Muscle layer of colon (tissue), 2 donors: ENCODE data around the gene DCP1A.
"Not testable (repeated sequence)": the region's sequence is repeated elsewhere in the genome, so short reads cannot be mapped to it uniquely, and the experiment has no call there.

Experiments
- H3K27ac ChIP-seq: one replicate; pipeline ENCODE4 v1.7.0; 2013; ENCODE audit warnings: low read depth, mild to moderate bottlenecking, low read length, moderate library complexity
- H3K27me3 ChIP-seq, 2 donors: one replicate each; pipeline ENCODE4 v1.7.0; 2013; ENCODE audit warnings: low read length in 2 of 2, mild to moderate bottlenecking in 2 of 2; ENCODE audit not compliant: insufficient read depth in 2 of 2, control insufficient read depth in 1 of 2
- H3K36me3 ChIP-seq: one replicate; pipeline ENCODE4 v1.7.0; 2013; ENCODE audit warnings: mild to moderate bottlenecking, low read length; ENCODE audit not compliant: insufficient read depth
- H3K4me1 ChIP-seq: one replicate; pipeline ENCODE4 v1.7.0; 2013; ENCODE audit warnings: mild to moderate bottlenecking, low read length; ENCODE audit not compliant: insufficient read depth
- H3K4me3 ChIP-seq, 2 donors: one replicate each; pipeline ENCODE4 v1.7.0; 2013; ENCODE audit warnings: low read length in 2 of 2, low read depth in 1 of 2, mild to moderate bottlenecking in 1 of 2, moderate library complexity in 1 of 2
- H3K9ac ChIP-seq: one replicate; pipeline ENCODE4 v1.7.0; 2013; ENCODE audit warnings: low read length
- H3K9me3 ChIP-seq: one replicate; pipeline ENCODE4 v1.7.0; 2013; ENCODE audit warnings: mild to moderate bottlenecking, low read length
- donor health status: abdominal sarcoma.
- donor health status: Adenocarcinoma of cecum.

DCP1A gene

DNA sequence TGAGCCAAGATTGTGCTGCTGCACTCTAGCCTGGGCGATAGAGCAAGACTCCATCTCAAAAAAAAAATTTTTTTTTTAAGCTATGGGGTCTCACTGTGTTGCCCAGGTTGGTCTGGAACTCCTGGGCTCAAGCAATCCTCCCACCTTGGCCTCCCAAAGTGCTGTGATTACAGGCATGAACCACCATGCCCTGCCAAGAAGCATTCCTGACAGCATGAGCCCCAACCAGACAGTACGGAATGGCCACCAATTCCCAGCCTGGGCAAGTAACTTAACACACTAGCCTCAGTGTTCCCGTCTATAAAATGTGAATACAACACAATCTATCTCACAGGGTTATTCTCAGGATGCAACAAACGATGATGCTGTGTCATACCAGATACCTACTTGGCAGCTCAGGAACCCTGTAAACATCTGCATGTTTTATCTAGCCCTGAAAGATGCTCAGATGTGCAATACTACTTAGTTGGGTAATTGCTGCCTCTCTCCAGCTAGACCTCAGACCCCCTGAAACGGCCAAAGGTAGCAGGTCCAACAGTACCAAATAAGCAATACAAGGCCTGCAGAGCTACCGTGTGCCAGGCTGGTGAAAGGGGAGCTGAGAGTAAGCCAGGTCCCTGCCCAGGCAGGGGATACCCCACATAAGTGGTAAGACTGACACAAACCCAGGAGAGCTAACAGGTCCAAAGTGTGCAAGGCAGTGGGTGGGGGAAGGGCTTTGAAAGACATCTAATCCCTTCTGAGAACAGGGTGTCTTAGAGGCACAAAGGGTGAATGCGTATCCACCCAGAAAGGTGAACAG lies 93.4 kb downstream of the DCP1A start:
- H3K9me3 ChIP-seq = no peaks in the 10 kb centered on the region
- peak overlapping the region; percentile 15 to 94 for H3K4me3 ChIP-seq
- no peaks in the 10 kb centered on the region for H3K27me3 ChIP-seq
- peak overlapping the region; percentile 78 for H3K9ac ChIP-seq
- H3K27ac ChIP-seq = peak overlapping the region; percentile 94
- peaks cover 46% of the 10 kb centered on the region for H3K4me1 ChIP-seq
- H3K36me3 ChIP-seq = no peaks in the 10 kb centered on the region

GRCh38 chr3:53252947-53253322 lies 94.4 kb downstream of the DCP1A start:
- not testable (repeated sequence) for H3K36me3 ChIP-seq, H3K27ac ChIP-seq, H3K9me3 ChIP-seq, H3K9ac ChIP-seq, H3K27me3 ChIP-seq, H3K4me3 ChIP-seq
- peaks cover 51% of the 10 kb centered on the region for H3K4me1 ChIP-seq

GRCh38 chr3:53252096-53252946 lies 95.0 kb downstream of the DCP1A start:
- Histone ChIP-seq H3K4me3 (no peak overlapping the region), H3K27ac (no peak overlapping the region), H3K9ac (no peak overlapping the region), H3K36me3 (no peaks in the 10 kb centered on the region), H3K27me3 (no peaks in the 10 kb centered on the region), H3K9me3 (no peaks in the 10 kb centered on the region), H3K4me1 (peaks cover 56% of the 10 kb centered on the region)

GRCh38 chr3:53250881-53251605 lies 96.3 kb downstream of the DCP1A start:
- no peaks in the 10 kb centered on the region for H3K36me3 ChIP-seq
- H3K9ac ChIP-seq = no peak overlapping the region
- H3K4me1 ChIP-seq = peaks cover 52% of the 10 kb centered on the region
- no peaks in the 10 kb centered on the region for H3K27me3 ChIP-seq
- no peaks in the 10 kb centered on the region for H3K9me3 ChIP-seq
- no peak overlapping the region for H3K27ac ChIP-seq
- no peak overlapping the region for H3K4me3 ChIP-seq

- Histone ChIP-seq H3K27me3 (no peaks in the 10 kb centered on the region), H3K9ac (no peak overlapping the region), H3K27ac (no peak overlapping the region), H3K4me1 (peaks cover 52% of the 10 kb centered on the region), H3K9me3 (no peaks in the 10 kb centered on the region), H3K36me3 (no peaks in the 10 kb centered on the region), H3K4me3 (no peak overlapping the region)
Observed at GRCh38 chr3:53250453-53250852, 96.9 kb downstream of the DCP1A start.

- Histone ChIP-seq H3K36me3 (peaks cover 4% of the 10 kb centered on the region), H3K4me3 (no peak overlapping the region), H3K9me3 (no peaks in the 10 kb centered on the region), H3K27ac (no peak overlapping the region), H3K9ac (no peak overlapping the region), H3K27me3 (no peaks in the 10 kb centered on the region), H3K4me1 (peaks cover 59% of the 10 kb centered on the region)
Observed at GRCh38 chr3:53248161-53248560, 99.2 kb downstream of the DCP1A start.

GRCh38 chr3:53247619-53248018 lies 99.7 kb downstream of the DCP1A start:
- H3K9me3 ChIP-seq = no peaks in the 10 kb centered on the region
- H3K27me3 ChIP-seq = no peaks in the 10 kb centered on the region
- no peak overlapping the region for H3K27ac ChIP-seq
- no peak overlapping the region for H3K9ac ChIP-seq
- peaks cover 4% of the 10 kb centered on the region for H3K36me3 ChIP-seq
- H3K4me1 ChIP-seq = peaks cover 65% of the 10 kb centered on the region
- H3K4me3 ChIP-seq = no peak overlapping the region

DNA sequence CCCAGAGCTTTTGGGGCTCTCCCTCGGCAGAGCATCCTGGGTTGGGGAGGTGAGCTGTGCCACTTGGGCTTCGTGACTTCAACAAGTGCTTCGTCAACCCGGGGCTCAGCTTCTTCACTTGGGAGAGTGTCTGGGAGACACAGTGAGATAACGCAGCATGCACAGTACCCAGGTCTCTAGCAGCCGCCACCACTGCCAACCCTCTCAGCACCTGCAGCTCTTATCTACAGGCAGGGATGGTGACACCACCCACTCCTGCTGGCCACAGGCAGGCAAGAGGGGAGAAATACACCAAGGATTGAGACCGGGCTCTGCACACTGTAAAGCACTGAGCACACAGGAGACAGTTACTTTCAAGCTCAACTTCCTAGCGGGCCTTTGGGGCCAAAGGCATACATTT lies 103.1 kb downstream of the DCP1A start:
- Histone ChIP-seq H3K9me3 (no peaks in the 10 kb centered on the region), H3K27me3 (no peaks in the 10 kb centered on the region), H3K9ac (peak overlapping the region; percentile 33), H3K36me3 (peaks cover 36% of the 10 kb centered on the region), H3K4me1 (peaks cover 33% of the 10 kb centered on the region), H3K27ac (no peak overlapping the region), H3K4me3 (no peak overlapping the region)

DNA sequence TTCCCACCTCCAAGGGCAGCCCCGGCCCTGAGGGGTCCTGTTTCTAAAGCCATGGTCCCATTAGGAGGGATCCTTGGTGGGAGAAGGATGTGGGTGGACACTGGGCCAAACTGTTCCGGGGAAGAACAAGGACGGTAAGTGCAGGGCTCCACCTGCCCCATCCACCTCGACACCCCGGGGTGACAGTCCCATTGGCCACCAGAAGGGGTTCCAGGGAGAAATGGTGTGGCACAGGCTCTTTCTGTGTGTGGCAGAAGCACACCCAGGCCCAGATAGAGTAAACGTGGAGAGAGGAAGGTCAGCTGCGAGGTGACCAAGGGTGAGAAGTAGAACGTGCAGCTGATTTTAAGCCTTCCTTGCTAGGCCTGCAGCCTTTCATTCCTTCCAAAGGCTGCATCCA lies 103.6 kb downstream of the DCP1A start:
- Histone ChIP-seq H3K36me3 (peaks cover 39% of the 10 kb centered on the region), H3K9ac (no peak overlapping the region), H3K27me3 (no peaks in the 10 kb centered on the region), H3K9me3 (no peaks in the 10 kb centered on the region), H3K4me3 (no peak overlapping the region), H3K27ac (no peak overlapping the region), H3K4me1 (peaks cover 32% of the 10 kb centered on the region)

DNA sequence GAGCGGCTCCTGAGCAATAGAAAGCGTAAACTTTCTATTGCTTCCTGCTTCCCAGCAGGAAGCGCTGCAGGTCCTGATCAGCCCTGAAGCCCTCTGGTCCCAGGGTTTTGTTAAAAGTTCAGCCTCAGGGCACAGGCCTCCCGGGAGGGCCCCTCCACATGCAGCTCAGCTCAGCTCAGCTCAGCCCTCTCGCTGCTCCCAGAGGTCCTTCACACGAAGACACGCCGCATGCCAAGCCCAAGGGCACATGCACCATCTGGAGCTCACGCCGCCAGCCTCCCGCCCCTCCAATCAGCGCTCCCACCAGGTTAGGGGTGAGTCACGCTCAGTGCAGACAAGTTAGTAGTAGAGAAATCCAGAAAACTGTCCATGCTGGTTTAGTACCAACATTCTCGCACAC lies 104.2 kb downstream of the DCP1A start:
- no peak overlapping the region for H3K27ac ChIP-seq
- H3K36me3 ChIP-seq = peaks cover 45% of the 10 kb centered on the region
- H3K4me3 ChIP-seq = no peak overlapping the region
- H3K9me3 ChIP-seq = no peaks in the 10 kb centered on the region
- no peaks in the 10 kb centered on the region for H3K27me3 ChIP-seq
- H3K9ac ChIP-seq = no peak overlapping the region
- H3K4me1 ChIP-seq = peaks cover 36% of the 10 kb centered on the region

DNA sequence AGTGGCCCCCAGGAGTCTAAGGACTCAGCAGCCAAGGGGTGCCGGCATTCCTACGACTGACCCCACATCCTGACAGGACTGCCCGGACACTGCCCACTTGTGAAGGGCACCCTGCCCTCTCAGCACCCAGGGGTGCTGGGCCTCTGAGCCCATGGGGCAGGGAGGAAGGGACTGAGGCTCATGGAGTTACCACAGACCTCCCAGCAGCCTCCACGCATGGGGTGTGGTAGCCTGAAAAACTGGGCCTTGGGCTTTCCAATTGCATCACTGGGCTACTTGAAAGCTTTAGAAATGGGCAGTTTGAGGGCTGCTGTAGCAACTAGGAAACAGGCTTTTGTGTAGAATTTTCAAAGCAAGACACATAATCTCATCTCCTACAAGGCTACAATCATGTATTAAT lies 104.7 kb downstream of the DCP1A start:
- Histone ChIP-seq H3K9me3 (no peaks in the 10 kb centered on the region), H3K27ac (no peak overlapping the region), H3K4me1 (peaks cover 32% of the 10 kb centered on the region), H3K4me3 (no peak overlapping the region), H3K9ac (no peak overlapping the region), H3K27me3 (no peaks in the 10 kb centered on the region), H3K36me3 (peaks cover 48% of the 10 kb centered on the region)
